Measurements from ENCODE around the gene ABLIM2.

DNA sequence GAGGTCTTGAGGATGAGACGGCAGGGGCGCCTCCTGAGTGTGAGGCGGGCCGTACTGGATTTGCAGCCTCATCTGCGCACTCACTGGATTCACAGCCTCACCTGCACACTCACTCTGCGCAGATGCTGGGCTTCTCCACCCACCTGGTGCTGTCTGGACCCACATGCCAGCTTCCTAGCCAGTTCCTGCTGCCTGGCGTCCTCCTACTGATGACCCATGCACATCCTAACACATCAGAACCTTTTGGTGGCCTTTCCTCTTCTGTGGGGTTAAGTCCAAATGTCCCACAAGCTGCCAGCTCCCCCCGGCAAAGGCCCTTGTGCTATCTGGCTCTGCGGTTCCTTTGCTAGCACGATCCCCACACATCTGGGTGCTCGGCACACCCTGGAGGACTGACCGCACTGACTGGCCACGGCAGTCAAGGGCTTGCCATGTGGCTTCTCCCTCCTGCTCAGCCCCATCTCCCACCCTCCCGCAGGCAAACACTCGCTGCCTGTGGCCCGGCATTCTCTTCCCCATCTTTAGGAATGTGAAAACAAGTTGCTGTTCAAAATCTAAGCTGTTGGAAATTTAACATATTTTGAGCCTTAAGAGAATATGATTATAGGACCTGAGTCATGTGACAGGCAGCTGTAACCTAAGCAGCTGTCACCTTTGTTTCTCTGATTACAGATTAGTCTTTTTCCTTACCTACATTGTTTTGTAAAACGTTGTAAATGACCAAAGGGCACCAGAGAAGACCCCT lies 179.5 kb downstream of the ABLIM2 start:
- TF ChIP-seq POLR2AphosphoS5 (IDR thresholded peaks at IDR 0.05): no peak
- TF ChIP-seq, protein P1, sequence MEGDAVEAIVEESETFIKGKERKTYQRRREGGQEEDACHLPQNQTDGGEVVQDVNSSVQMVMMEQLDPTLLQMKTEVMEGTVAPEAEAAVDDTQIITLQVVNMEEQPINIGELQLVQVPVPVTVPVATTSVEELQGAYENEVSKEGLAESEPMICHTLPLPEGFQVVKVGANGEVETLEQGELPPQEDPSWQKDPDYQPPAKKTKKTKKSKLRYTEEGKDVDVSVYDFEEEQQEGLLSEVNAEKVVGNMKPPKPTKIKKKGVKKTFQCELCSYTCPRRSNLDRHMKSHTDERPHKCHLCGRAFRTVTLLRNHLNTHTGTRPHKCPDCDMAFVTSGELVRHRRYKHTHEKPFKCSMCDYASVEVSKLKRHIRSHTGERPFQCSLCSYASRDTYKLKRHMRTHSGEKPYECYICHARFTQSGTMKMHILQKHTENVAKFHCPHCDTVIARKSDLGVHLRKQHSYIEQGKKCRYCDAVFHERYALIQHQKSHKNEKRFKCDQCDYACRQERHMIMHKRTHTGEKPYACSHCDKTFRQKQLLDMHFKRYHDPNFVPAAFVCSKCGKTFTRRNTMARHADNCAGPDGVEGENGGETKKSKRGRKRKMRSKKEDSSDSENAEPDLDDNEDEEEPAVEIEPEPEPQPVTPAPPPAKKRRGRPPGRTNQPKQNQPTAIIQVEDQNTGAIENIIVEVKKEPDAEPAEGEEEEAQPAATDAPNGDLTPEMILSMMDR (IDR thresholded peaks at IDR 0.05): no peak
- TF ChIP-seq POLR2A (IDR thresholded peaks at IDR 0.05): no peak
